HG02885 (cell line): Measurements from ENCODE around the gene ESRRG.

Experiments
- ATAC-seq: cut with Tn5 transposase; IDR thresholded peaks from one replicate; pipeline ENCODE4 v1.9.1; 2021; ENCODE audit warnings: mild to moderate bottlenecking; ENCODE audit not compliant: unreplicated experiment, poor library complexity

ESRRG gene

DNA sequence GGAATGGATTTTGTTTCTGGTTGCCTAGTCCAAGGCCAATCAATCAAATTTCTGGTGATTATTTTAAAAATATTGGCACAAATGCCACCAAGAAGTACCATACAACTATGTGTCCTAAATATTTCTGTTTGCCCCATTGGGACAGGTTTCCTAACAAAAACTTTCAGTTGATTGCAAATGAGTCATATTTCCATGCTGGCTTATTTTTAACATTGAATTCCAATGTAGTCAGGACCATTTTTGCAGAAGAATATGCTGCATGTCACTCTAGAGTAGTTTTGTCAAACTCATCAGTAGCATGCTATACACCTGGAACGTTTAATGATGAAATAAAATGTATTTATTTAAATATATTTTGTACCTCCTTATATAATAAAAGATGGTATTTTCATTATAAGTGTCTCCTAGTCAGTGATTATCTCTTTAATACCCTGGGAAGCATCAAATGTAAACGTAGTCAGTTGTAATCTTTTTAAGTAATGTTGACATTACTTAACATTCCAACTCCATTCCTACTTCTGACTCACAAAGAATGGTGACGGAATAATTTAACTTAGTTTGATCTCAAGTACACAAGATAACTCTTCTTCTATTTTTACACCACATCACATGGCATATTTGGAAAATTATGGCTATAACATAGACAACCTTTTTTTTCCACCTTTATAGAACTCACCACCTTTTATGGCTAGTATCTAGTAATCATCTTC, 261.0 kb downstream of the ESRRG start:
- no peak for ATAC-seq

DNA sequence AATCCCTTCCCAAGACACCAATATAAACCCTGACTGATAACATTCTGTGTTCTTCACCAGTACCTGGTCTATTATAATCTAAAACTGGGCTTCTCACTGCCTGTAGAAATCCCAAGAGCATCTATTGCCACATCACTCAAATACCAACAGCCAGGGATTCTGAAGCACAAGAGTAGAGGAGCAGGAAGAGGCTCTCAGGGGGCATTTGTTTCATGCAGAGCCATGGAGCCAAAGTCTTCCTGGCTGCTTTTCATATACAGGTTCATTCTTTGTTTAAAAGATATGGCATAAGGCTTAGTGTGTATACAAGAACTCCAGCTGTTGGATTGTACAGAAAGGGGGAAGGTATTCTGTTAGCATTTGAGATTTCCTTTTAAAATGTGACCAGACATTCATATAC, 261.8 kb downstream of the ESRRG start:
- no peak for ATAC-seq

DNA sequence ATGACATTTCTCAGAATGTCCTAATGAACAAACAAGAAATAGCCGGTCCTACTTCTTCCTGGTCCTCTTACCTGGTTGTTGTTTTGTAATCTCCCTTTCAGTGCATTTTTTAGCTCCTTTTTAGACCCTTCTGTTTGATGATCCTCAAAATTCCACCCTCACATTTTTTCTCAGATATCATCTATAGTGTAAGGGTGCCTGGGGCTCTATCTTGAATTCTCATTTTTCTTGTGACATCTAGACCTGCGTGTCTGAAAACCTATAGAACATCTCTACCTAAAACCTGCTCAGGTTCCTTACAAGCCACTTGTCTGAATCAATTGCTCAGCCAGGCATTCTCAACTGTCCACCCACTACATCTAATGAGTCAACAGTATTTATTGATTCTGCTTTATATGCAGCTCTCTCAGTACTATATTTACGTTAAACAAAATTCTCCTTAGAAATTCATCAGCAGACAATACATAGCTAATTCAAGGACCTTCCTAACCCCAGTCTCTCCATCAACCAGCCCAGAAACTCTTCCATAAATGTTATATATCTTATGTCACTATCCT, 263.5 kb downstream of the ESRRG start:
- no peak for ATAC-seq

DNA sequence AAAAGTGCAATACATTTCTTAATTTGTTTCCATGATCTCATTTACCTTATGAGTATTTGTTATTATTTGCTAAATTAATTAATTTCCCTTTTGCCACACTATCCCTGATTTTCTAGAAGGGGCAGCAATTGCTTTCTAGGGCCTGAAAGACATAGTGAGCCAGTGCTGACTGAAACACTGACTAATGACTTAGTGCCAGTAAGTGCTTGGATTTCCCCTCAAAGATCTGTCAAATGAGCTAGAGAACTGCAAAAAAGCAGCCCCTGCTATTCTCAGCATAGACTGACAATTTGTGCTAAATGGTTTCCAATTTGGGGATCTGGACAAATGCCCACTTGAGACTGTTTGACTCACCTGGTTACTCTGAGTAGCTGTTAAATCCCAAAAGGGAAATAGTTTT, 264.4 kb downstream of the ESRRG start:
- no peak for ATAC-seq

DNA sequence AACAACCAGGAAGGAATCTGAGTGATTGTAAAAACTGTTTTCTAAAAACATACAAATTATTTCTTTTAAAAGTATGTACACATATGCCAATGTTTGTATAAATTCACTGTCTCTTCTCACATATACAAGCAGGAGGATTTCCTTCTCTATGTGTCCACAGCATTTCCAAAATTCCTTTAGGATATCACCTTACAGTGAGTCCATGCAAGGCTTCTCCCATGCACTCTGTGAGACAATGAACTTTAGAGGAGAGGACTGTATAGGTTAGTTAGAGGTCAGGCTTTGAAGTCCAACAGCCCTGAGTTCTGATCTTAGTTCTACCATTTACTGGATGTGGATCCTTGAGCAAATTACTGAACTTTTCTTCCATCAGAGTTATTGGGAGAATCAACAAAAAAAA, 265.9 kb downstream of the ESRRG start:
- no peak for ATAC-seq

DNA sequence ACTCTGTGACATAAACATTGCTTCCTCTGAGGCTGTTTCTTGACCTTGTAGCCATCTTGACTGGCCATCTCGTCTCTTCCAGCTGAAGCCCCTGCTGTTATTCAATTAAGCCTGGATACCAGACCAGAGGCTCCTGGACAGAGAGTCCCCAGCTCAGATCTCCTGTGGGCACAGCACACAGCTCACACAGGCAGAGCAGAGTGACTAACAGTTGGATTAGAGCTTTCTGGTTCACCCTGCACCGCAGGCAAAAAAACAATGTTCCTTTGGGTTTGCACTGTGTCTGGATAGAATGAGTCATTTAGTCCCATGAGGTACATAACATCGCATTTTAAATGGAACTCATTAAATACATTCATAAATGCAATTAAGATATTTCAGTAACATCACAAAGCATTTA, 266.5 kb downstream of the ESRRG start:
- no peak for ATAC-seq

DNA sequence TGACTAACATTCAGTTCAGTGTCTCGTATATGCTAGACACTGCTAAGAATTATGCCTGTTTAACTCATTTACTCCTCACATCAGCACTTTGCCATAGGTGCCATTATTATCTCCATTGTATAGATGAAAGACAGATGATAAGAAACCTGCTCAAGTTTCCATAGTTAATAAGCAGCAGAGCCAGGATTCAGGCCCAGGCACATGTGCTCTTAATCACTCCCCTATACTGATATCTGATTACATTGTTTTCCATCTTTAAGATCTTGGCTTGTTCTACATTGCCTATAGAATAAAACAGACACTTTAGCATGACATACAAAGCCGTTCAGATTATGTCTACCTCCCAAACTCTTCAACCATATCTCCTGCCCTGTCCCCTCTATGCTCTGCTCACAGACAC, 269.5 kb downstream of the ESRRG start:
- no peak for ATAC-seq
